NCI-H526 (cell line): ENCODE results near the gene TAF1C.
"Not testable (repeated sequence)": the region's sequence is repeated elsewhere in the genome, so short reads cannot be mapped to it uniquely, and the experiment has no call there.

ENCODE experiments used
- DNase-seq, 2 experiments: peaks; one replicate each; lab custom pipeline; 2025; lab: John Stamatoyannopoulos, UW

The TAF1C gene

DNA sequence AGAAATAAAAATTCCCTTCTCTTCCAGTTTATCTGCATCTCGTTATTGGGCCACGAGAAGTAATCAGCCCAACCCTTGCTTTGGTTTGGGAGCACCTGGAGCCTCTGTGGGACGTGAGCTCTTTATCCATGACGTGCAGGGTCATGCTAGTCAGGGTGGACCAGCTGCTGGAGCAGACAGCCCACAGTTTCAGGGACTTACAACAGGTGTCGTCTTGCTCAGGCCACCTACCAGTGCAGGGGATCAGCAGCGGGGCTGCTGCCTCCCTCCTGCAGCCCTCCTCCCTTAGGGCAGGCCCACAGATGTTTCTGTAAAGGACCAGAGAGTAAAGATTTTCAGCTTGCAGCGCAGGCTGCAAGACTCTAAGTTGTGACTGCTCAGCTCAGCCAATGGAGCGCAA, 21.0 kb upstream of the TAF1C start:
- DNase-seq, result no peak

DNA sequence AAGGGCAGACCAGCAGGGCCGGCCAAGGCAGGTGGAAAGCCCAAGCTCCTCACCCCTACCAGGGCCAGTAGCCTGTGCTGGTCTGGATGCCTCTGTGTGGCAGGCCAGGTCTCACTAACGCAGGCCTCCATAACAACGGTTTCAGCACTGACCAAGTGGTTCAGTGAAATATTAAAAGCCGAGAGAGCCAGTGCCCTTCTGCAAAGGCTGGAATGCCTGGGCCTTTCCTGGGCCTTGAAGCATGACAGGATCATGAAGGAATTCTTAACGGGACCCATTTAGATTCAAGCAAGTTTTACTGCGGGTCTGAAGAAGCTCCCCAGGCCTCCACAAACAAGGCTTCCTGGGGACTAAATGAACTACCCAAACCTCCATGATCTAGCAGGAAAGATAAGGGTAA, 20.4 kb upstream of the TAF1C start:
- no peak for DNase-seq

DNA sequence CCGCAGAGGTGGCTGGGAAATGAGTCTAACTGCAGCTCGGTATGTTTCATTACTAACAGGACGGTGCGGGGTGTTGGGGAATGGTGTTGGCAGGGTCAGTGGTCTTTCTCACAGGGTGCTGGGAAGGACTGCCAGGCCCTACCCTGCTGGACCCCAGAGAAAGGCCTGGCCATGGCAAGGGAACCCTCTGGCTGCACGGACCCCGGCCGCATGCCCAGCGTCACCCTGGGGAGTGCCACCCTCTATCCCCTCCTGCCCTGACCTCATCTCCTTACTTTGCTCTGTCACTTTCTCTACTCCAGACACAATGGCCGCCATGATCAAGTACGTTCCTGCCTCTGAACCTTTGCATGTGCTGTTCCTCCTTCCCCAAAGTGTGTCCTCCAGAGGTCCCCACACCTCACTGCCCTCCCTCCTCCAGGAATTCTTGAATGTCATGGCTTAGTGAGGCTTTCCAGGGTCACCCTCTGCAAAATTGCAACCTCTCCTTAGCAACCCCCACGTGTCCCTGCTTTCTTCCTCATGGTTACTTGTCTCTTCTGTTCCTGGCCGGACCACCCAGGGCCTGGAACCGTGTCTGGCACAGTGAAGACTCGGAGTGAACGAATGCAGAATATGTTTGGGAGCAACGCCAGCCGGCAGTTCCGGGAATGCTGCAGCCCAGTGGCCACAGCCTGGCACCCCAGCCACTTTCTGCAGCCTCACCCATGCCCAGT, 19.3 kb upstream of the TAF1C start:
- no peak for DNase-seq

DNA sequence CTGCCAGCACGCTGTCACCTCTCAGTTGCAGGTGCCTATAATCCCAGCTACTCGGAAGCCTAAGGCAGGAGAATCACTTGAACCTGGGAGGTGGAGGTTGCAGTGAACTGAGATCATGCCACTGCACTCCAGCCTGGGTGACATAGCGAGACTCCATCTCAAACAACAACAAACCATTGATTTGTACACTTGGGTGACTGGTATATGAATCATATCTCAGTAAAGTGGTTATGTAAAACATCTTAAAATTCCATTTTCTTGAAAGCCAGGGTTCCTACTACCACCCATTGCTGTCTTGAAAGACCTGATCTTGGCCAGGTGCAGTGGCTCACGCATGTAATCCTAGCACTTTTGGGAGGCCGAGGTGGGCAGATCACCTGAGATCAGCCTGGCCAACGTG, 18.3 kb upstream of the TAF1C start:
- not testable (repeated sequence) for DNase-seq

- DNase-seq, result not testable (repeated sequence)
Observed at GRCh38 chr16:84204551-84204950, 17.7 kb upstream of the TAF1C start.

GRCh38 chr16:84199861-84200260, 13.0 kb upstream of the TAF1C start:
- no peak for DNase-seq

GRCh38 chr16:84199097-84199496, 12.2 kb upstream of the TAF1C start:
- no peak for DNase-seq

DNA sequence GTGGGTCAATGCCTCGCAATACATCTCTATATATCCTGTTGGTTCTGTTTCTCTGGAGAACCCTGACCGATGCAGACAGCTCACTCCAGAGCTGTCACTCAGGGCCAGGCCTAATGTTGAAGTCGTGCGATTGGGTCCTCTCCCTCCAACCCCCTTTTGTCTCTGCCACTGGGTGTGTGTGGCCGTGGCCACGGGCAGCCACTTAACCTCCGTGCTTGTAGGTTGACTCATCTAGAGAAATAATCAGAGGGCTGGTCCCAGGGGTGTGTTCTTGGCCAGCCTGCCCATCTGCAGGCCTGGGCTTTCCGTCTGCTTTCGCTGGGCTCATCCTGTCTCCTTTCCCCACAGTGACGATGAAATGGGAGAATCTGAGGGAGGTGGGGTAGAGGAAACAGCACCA, 11.5 kb upstream of the TAF1C start:
- no peak for DNase-seq

DNA sequence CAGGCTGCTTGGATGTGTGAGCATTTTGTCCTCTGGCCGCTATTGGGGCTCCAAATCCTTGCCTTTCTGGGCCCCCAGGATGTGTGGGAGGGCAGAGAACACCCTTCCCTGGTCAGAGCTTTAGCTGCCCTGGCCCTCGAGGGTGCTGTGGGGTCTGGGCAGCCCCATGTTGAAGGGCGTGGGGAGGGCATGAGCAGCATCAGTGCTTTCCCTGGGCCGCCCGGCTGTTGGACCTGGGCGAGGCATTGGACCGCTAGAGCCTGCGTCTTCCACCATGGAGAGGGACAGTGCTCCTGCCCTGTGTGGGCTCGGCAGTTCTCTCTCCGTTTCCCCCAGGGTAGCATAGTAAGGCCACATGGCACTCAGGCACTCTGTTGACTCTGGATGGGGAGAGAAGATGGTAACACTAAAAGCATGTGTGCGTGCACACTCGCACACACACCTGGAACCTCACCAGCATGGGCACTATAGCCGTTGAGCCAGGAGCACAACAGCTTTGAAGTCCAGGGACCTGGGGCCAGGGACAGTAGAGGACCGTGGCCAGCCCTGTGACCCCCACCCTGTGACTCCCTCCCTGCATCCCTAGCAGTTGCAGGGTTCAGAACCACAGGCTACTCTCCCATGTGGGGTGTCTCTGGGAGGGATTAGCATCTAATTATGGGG, 10.7 kb upstream of the TAF1C start:
- no peak for DNase-seq

DNA sequence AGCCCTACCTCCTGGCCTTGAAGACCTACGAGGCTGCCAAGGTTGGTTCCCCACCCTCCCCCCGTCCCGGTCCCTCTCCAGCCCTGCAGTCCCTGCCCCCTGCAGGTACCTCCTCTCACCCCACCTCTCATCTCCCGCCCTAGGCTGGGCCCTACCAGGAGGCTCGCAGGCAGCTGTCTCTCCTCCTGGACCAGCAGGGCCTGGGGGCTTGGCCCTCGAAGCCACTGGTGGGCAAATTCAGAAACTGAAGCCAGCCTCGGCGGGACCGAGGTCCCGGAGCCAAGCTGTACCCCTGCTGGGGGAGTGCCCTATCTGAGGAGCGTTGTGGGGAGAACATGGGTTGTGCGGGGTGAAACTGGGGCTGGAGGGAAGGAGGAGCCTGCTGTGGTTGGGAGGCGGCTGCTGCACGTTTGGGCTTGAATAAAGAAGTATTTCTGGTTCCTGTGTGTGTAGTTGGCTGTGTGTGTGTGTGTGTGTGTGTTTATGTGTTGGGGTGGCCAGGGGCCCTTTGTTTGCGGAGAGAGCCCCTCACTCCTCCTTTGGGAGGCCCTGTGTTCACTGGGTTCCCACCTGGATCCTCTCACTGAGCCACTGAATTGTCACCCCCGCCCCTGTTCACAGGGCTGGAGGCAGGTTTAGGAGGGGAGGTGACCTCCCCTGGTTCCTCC, 10.0 kb upstream of the TAF1C start:
- DNase-seq, result no peak

- no peak for DNase-seq
Observed at GRCh38 chr16:84196101-84196500, 9.2 kb upstream of the TAF1C start.

DNA sequence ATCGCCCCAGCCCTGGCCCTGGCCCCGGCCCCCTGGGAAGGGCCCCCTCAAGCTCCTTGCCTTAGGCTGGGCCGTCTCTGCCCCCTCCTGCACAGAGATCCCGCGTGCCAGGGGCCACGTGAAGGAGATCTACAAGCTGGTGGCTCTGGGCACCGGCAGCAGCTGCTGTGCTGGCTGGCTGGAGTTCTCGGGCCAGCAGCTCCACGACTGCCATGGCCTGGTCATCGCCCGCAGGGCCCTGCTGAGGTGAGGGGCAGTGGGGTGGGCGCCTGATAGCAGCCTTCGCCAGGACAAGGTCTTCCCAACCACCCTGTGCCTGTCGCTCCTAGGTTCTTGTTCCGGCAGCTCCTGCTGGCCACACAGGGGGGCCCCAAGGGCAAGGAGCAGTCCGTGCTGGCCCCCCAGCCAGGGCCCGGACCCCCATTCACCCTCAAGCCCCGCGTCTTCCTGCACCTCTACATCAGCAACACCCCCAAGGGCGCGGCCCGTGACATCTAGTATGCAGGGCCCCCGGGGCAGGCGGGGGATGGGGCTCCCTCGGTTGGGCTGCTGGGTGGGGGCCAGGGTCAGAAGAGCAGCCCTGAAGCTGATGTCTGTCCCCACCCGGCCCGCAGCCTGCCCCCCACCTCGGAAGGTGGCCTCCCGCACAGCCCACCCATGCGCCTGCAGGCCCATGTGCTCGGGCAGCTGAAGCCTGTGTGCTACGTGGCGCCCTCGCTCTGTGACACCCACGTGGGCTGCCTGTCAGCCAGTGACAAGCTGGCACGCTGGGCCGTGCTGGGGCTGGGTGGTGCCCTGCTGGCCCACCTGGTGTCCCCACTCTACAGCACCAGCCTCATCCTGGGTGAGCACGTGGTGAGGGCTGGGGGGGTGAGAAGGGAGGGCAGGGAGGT, 8.6 kb upstream of the TAF1C start:
- DNase-seq, result no peak

DNA sequence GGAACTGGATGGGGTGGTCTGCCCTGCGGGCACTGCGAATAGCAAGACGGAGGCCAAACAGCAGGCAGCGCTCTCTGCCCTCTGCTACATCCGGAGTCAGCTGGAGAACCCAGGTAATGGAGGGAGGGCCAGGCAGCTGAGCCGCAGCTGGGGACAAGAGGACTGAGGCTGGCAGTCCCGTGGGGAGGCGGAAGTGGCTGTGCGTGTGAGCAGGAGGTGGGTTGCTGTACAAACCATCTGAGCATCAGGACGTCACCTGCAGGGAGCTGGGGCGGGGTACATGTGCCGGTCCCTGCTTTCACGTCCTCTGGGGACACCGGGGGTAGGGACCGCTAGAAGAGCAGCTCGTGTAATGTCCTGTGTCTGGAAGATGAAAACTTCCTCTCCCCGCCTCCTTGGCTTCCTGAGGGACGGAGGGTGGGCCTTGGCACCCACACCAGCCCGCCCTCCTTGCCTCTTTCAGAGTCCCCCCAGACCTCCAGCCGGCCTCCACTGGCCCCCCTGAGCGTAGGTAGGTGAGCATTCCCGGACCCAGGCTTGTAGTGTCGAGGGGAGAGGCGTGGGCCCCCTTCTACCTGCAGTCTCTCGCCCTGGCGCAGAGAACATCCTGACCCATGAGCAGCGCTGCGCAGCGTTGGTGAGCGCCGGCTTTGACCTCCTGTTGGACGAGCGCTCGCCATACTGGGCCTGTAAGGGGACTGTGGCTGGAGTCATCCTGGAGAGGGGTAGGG, 7.8 kb upstream of the TAF1C start:
- peak in 1 of 2 experiments; percentile 20 for DNase-seq

DNA sequence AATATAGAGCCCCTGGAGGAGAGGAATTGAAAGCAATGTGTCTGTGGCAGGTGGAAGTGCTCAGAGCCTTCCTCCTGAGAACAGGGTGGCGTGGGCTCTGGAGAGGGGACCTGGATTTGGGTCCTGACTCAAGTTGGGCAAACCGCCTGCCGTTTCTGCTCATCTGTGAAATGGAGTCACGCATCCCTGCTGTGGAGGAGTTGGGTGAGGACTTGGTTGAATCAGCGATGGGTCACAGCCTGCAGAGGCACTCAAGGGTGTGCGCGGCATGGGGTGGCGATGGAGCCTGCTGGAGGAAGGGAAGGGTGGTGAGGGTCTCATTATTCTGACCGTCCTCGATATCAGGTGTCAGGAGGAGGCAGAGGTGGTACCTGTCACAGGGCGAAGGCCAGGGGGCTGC, 7.2 kb upstream of the TAF1C start:
- DNase-seq, result no peak

DNA sequence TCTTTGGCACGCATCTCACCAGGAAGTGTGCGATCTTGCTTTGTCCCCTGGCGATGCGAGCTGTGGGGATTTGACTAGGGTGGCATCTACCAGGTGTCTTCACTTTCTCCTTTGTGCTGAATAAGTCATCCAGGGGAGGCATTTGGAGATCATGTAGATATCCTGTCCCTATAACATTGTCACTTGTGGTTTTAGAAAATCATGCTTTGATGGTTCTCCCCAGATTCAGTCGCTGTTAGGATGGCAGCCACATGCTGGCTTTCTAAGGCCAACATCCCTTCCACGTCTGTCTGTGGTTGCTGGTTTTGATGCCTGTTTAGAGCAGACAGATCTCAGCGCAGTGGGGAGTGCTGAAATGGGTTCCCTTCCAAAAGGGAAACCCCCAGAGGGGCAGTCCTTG, 6.6 kb upstream of the TAF1C start:
- no peak for DNase-seq

- DNase-seq, result no peak
Observed at GRCh38 chr16:84191466-84191865, 4.6 kb upstream of the TAF1C start.

DNA sequence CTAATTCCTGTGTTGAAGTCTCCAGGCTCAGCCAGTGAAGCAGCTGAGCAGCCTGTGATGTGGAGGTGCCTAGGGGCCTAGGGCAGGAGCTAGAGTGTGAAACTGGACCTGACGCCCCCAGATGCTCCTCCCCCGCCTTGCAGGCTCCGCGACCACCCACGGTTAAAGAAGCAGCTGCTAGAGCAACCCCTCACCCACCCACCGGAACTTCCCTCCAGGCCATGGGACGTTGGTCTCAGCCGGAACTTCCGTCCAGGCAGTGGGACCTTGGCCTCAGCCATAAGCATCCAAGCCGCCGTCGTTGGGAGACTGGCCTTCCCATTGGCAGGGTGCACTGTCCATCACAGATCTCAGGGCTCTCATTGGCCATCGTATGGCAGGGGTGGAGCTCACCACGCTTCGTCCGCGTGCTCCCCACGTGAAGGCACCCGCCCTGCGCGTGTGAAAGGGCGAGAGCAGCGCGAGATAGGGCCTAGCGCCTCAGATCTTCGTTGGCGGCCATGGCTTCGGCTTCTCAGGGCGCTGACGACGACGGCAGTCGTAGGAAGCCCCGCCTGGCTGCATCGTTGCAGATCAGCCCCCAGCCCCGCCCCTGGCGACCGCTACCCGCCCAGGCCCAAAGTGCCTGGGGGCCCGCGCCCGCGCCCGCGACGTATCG, 4.0 kb upstream of the TAF1C start, which contains the start of gene ADAD2:
Gene ADAD2 (plus strand): TSS at position 427 of the 658 bp plus-strand sequence. CDS start 74 bp downstream, at position 501.
- no peak for DNase-seq

DNA sequence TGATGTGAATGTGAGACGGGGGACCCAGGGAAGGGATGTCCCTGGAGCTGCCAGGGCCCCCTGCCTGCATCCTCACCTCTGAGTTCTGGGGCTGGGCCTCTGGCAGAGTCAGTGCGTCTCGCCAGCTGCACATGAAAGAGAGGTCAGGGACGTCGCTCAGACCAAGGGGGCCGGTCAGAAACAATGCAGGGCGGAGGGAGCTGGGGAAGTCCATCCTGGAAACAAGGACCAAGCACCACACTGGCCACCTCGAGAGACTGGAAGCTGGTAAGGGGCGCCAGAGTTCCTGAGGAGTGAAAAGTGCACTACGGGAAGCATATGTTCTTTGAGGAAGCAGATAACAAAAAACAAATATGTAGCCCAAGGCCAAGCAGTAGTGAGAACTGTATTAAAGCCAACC, 2.1 kb downstream of the TAF1C start:
- no peak for DNase-seq

GRCh38 chr16:84183911-84184591, 2.8 kb downstream of the TAF1C start:
- peak in 1 of 2 experiments; percentile 33 for DNase-seq

DNA sequence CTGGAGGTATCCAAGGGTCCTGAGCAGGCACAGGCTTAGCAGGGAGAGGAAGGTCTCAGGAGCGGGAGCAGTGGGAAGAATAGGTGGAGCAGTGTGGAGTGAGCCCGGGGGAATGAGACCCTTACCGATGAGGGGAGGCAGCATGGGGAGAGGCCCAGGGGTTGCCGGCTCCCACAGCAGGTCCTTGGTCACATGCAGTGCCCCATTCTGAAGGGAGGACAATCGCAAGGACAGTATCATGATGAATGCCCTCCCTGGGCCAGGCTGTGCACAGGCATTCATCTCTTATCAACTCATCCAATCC, 3.3 kb downstream of the TAF1C start:
- no peak for DNase-seq
